HK-2 (cell line): ENCODE measurements around the gene RERG.
"Not testable (repeated sequence)": the region's sequence is repeated elsewhere in the genome, so short reads cannot be mapped to it uniquely, and the experiment has no call there.

Experiments
- DNase-seq: peaks from one replicate; pipeline ENCODE4 v3.0.0-alpha.2; 2018; ENCODE audit not compliant: unreplicated experiment

RERG gene

GRCh38 chr12:15143467-15143866 is 77.8 kb downstream of the RERG start:
- DNase-seq: no peak

- no peak for DNase-seq
Measured at GRCh38 chr12:15142711-15143110, 78.5 kb downstream of the RERG start.

DNA sequence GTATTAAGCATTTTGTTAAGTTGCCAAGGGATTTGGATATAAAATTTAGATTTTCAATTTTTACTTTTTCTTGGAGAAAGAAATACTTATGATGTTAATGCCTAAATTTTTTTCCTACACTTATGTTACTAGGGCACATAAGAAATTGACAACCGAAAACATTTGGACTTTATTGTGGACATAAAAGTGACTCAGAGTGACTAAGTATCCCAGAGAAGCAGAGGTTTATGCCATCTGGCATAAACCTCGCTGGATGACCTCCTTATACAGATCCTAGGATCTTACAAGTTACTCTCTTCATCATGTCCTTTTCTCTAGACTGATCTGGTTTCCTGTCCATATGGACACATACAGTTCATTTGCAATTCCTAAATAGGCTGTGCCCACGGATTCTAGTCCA is 89.8 kb downstream of the RERG start:
- DNase-seq: no peak

DNA sequence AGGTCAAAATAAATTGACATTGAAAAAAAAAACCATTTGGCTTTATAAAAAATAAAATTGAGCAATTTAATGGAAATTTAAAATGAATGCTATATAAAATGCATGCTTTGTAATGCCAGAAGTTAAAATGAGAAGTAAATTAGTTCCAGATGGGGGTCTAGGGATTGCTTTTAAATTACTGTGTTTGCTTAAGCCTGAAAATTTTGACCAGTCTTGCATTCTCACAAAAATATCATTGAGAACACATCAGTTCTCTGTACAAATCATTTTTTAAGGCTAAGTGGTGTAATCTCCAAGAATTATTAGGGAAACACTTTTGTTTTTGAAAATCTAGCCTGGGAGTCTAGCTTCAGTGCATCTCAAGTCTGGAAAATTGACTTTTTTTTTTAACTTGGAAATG is 90.7 kb downstream of the RERG start:
- DNase-seq: no peak

DNA sequence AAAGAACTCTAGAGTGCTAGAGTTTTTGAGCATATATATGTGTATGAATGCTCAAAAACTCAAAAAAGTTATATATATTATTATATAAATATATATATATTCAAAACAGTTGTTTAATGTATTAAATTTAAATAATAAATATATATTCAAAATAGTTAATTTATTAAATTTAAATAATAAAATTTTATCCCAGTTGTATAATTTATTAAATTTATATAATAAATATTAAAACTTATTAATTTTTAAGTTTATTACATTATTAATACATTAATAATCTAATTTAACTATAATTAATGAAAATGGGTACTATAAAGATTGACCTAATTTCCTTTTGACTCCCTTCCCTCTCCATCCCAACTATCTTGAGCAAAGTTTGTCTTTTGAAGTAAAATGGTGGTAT is 97.8 kb downstream of the RERG start:
- DNase-seq: no peak

GRCh38 chr12:15122344-15122743 is 98.9 kb downstream of the RERG start:
- no peak for DNase-seq

GRCh38 chr12:15118955-15119354 is 102.3 kb downstream of the RERG start:
- DNase-seq: no peak

- no peak for DNase-seq
Measured at GRCh38 chr12:15116983-15117382, 104.2 kb downstream of the RERG start.

DNA sequence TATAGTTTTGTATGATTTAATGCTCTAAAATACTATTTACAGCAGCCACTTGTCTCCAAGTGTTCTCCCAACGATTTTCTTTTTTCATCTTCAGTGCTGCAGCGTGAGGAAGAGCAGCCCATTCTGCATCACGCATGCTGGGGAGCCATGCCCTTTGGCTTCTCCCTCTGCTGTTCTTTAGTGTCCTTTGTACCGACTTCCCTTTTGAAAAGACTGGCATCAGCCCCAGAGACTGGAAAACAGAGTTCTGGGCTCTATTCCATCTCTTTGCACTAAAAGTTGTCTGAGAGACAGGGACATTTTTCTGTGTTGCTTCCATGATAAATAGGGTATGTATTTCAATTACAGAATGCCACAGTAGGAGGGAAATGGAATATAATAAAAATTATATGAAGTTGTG is 105.1 kb downstream of the RERG start:
- DNase-seq: no peak

- DNase-seq: no peak
Measured at GRCh38 chr12:15115434-15115833, 105.8 kb downstream of the RERG start.

DNA sequence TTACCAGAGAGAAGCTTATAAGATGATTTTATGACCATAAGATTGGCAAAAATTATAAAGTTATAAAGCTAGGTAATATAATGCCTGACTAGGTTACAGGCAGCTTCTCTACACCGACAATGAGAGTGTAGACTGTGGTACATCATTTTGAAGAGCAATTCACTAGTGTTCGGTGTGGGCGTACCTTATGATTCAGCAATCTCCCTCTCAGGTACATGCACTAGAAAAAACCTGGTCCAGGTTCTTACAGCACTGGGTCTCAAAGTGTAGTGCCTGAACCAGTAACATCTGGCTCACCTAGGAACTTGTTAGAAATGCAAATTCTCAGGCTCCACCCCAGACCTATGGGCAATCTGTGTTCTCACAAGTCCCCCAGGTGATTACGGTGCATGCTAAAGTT is 106.7 kb downstream of the RERG start:
- DNase-seq: no peak

DNA sequence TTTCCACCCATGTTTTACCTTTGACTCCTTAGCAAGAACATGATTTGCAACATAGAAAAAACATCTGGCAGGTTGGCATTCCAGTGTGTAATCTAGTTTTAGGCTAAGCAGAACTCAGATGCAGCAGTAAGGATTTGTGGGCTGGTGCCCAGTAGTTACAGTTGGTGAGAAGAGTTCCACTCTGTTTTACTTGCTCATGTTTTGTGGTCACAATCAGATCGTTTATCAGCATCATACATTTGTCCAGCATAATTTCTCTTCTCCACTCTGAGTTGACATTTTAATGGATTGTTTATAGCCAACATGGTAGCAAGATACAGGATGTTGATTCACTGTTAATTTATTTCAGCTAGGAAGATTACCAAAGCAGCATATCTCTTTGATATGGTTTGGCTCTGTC is 128.4 kb downstream of the RERG start:
- DNase-seq: no peak

DNA sequence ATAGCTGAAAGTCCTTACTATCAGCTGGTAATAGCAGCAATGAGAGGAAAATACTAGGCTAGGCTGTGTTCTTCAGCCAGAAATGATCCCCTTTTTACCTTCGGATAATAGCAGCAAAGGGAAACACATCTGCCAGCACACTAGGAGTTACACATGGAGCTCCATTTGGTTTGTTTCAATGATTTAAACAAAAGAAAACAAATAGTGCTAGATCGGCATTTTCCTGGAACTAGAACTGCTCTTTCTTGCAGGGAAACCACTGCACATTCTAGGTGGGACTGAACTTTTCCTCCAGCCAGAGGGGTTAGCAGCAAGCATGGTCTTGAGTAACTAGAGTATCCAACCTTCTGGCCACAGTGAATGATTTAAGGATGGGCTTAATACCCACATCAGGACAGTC is 130.8 kb downstream of the RERG start:
- no peak for DNase-seq

GRCh38 chr12:15088105-15088504 is 133.1 kb downstream of the RERG start:
- no peak for DNase-seq

DNA sequence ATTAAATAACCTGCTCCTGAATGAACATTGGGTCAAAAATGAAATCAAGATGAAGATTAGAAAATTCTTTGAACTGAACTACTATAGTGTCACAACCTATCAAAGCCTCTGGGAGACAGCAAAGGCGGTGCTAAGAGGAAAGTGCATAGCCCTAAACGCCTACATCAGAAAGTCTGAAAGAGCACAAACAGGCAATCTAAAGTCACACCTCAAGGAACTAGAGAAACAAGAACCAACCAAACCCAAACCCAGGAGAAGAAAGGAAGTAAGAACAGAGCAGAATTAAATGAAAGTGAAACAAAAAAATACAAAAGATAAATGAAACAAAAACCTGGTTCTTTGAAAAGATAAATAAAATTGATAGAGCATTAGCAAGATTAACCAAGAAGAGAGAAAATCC is 143.5 kb downstream of the RERG start:
- DNase-seq: not testable (repeated sequence)

DNA sequence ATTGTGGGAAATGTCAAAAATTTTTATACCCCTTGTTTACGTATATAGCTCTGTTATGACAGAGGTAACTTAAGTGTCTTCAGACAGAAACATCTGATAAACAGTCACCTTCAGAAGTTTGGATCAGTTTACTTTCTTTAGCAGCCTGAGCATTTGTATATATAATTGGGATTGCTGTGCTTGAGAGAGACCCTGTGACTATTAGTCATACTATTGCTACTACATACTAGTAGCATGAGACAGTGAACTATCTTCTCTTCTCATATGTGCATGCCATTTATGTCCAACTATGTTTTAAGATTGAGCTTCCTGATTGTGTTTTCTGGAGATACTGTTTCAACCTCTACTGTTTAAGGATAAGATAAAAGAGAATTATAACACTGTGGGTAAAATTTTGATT is 146.9 kb downstream of the RERG start:
- DNase-seq: no peak

- no peak for DNase-seq
Measured at GRCh38 chr12:15059123-15059522, 162.1 kb downstream of the RERG start.
